C1 segment of cervical spinal cord (tissue), 14 donors: ENCODE data around the gene DAGLA.
A peak's percentile ranks its signal among the peaks of the same experiment; 100 is the strongest.
"Not testable (repeated sequence)": the region's sequence is repeated elsewhere in the genome, so short reads cannot be mapped to it uniquely, and the experiment has no call there.

Source experiments
- DNase-seq, 14 donors: peaks; one replicate each; lab custom pipeline; 2025; lab: John Stamatoyannopoulos, UW

The DAGLA gene

GRCh38 chr11:61679893-61680621 is at the start of gene DAGLA:
DAGLA (plus strand) TSS chr11:61680391; CDS start chr11:61720156, 39,765 bp downstream.
- DNase-seq, result peak in 12 of 14 donors; percentile 37 to 84 (median 62)

- DNase-seq, result no peak
These were observed 48.1 kb upstream of the DAGLA start for GRCh38 chr11:61632096-61632495.

GRCh38 chr11:61635304-61635703 is 44.9 kb upstream of the DAGLA start:
- DNase-seq, result no peak

GRCh38 chr11:61635787-61636186 is 44.4 kb upstream of the DAGLA start:
- DNase-seq, result no peak

GRCh38 chr11:61636676-61637075 is 43.5 kb upstream of the DAGLA start:
- DNase-seq, result peak in 2 of 14 donors; percentile 2 to 26

- DNase-seq, result no peak
These were observed 42.9 kb upstream of the DAGLA start for GRCh38 chr11:61637277-61637676.

GRCh38 chr11:61639816-61640443 is 40.3 kb upstream of the DAGLA start:
- DNase-seq, result no peak

GRCh38 chr11:61642162-61642561 is 38.0 kb upstream of the DAGLA start:
- no peak for DNase-seq

- DNase-seq, result no peak
These were observed 34.9 kb upstream of the DAGLA start for GRCh38 chr11:61645179-61645868.

- no peak for DNase-seq
These were observed 32.7 kb upstream of the DAGLA start for GRCh38 chr11:61647529-61647928.

GRCh38 chr11:61650781-61651571 is 29.2 kb upstream of the DAGLA start:
- no peak for DNase-seq

- DNase-seq, result no peak
These were observed 28.1 kb upstream of the DAGLA start for GRCh38 chr11:61652135-61652534.

- peak in 1 of 14 donors; percentile 9 for DNase-seq
These were observed 25.8 kb upstream of the DAGLA start for GRCh38 chr11:61654397-61654829.

- DNase-seq, result not testable (repeated sequence)
These were observed 24.7 kb upstream of the DAGLA start for GRCh38 chr11:61655266-61656159.

GRCh38 chr11:61656347-61657077 is 23.7 kb upstream of the DAGLA start:
- no peak for DNase-seq

GRCh38 chr11:61657566-61658290 is 22.5 kb upstream of the DAGLA start:
- DNase-seq, result no peak

- DNase-seq, result no peak
These were observed 20.6 kb upstream of the DAGLA start for GRCh38 chr11:61659413-61660196.

GRCh38 chr11:61660997-61661396 is 19.2 kb upstream of the DAGLA start:
- not testable (repeated sequence) for DNase-seq
